ENCODE data around the gene HTR4. TPM values are rescaled to one million over a fixed set of nuclear protein-coding genes. Genes with fewer than 3 reads are reported as not detected.

HTR4 gene
- total and polyA plus RNA-seq, 2 of the 4 experiments (the other 2 are of a cell fraction) = not detected

GRCh38 chr5:148573374-148573773 lies 81.0 kb downstream of the HTR4 start:
- no peak overlapping the region for H3K4me3 ChIP-seq (ENCODE audit: insufficient read depth, low read depth, low read length)
- POLR2A ChIA-PET (ENCODE audit: unreplicated experiment) = no interaction called here
- no CpG with 5 or more reads among the region's 1 CpG for WGBS, 2 experiments (ENCODE audit: extremely low coverage in 2 of 2, insufficient read length in 1 of 2)
- no peaks in the 10 kb centered on the region for H3K9me3 ChIP-seq (ENCODE audit: control insufficient read depth, insufficient read depth, low read length)
- H2AK5ac ChIP-seq (ENCODE audit: low read depth, low read length) = no peak overlapping the region
- in situ Hi-C loops (cut with MboI; ENCODE audit: low sequenced_read_pairs) (no loop called here), intact Hi-C loops (cut with micrococcal nuclease) (loop anchor here (5.0 kb wide), 1 partner anchor 51 kb away; no protein-coding TSS in a partner anchor), dilution Hi-C loops (cut with HindIII; ENCODE audit: low sequenced_read_pairs, unreplicated experiment) (no loop called here)
- TF ChIP-seq ELK1 (IDR thresholded peaks at IDR 0.05; ENCODE audit: borderline replicate concordance, low read depth, low read length) = no peak
- no peak for TF ChIP-seq FOS (IDR thresholded peaks at IDR 0.05; ENCODE audit: low read depth, low read length)
- no peak for TF ChIP-seq USF2 (IDR thresholded peaks at IDR 0.05; ENCODE audit: low read depth, low read length)
- no peak for TF ChIP-seq CHD1 (IDR thresholded peaks at IDR 0.05; ENCODE audit: low read depth, low read length)
- no peak for TF ChIP-seq NFE2L2 (IDR thresholded peaks at IDR 0.05; ENCODE audit: low read depth, low read length)
- no peak for TF ChIP-seq MAZ (IDR thresholded peaks at IDR 0.05; ENCODE audit: borderline replicate concordance, low read depth, low read length)
- no peak for TF ChIP-seq MAFK (IDR thresholded peaks at IDR 0.05; ENCODE audit: low read depth, low read length)
- TF ChIP-seq, protein P1, sequence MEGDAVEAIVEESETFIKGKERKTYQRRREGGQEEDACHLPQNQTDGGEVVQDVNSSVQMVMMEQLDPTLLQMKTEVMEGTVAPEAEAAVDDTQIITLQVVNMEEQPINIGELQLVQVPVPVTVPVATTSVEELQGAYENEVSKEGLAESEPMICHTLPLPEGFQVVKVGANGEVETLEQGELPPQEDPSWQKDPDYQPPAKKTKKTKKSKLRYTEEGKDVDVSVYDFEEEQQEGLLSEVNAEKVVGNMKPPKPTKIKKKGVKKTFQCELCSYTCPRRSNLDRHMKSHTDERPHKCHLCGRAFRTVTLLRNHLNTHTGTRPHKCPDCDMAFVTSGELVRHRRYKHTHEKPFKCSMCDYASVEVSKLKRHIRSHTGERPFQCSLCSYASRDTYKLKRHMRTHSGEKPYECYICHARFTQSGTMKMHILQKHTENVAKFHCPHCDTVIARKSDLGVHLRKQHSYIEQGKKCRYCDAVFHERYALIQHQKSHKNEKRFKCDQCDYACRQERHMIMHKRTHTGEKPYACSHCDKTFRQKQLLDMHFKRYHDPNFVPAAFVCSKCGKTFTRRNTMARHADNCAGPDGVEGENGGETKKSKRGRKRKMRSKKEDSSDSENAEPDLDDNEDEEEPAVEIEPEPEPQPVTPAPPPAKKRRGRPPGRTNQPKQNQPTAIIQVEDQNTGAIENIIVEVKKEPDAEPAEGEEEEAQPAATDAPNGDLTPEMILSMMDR (conservative IDR thresholded peaks at IDR 0.05; ENCODE audit: low read depth, low read length) = no peak
- TF ChIP-seq RCOR1 (IDR thresholded peaks at IDR 0.05; ENCODE audit: insufficient replicate concordance, low read length) = no peak
- TF ChIP-seq RFX5 (IDR thresholded peaks at IDR 0.05; ENCODE audit: low read depth, low read length) = no peak
- no peak for TF ChIP-seq RAD21 (IDR thresholded peaks at IDR 0.05; ENCODE audit: low read length)
- no peak for TF ChIP-seq MXI1 (IDR thresholded peaks at IDR 0.05; ENCODE audit: borderline replicate concordance, low read depth, low read length)
- no peak for TF ChIP-seq POLR2A (IDR thresholded peaks at IDR 0.05; ENCODE audit: low read depth, low read length)
- TF ChIP-seq SMC3 (IDR thresholded peaks at IDR 0.05; ENCODE audit: low read depth, low read length) = no peak
- TF ChIP-seq BHLHE40 (IDR thresholded peaks at IDR 0.05; ENCODE audit: low read depth, low read length) = no peak
- no peak for TF ChIP-seq CEBPB (IDR thresholded peaks at IDR 0.05; ENCODE audit: low read depth, low read length)
- BruUV-seq (replicated peaks) = no TSS peak
- ATAC-seq (ENCODE audit: low read depth) (no peak), DNase-seq (no peak)
- H2BK20ac ChIP-seq (ENCODE audit: low read depth, low read length) = no peak overlapping the region
- H3K27me3 ChIP-seq (ENCODE audit: control insufficient read depth, insufficient read depth, low read length) = no peaks in the 10 kb centered on the region
- no peak overlapping the region for H2AK9ac ChIP-seq (replicated peaks; ENCODE audit: low read depth, low read length, poor library complexity)
- no peak overlapping the region for H2BK5ac ChIP-seq (ENCODE audit: low read depth, low read length, poor library complexity, severe bottlenecking)
- no peaks in the 10 kb centered on the region for H3K9me1 ChIP-seq (ENCODE audit: insufficient read depth, low read length)
- no peak overlapping the region for H2BK120ac ChIP-seq (ENCODE audit: low read depth, low read length)
- CTCF ChIA-PET = no interaction called here
- H4K20me1 ChIP-seq (ENCODE audit: insufficient read depth, low read length) = no peaks in the 10 kb centered on the region
- H3K79me1 ChIP-seq (ENCODE audit: low read depth in 1 of 2, low read length in 2 of 2) = no peaks in the 10 kb centered on the region
- H3K9ac ChIP-seq (ENCODE audit: low read depth, low read length) = no peak overlapping the region
- H3K4ac ChIP-seq (ENCODE audit: low read depth, low read length) = no peak overlapping the region
- no peak overlapping the region for H4K91ac ChIP-seq (ENCODE audit: insufficient read depth, low read depth, low read length)
- H2BK15ac ChIP-seq (ENCODE audit: low read depth, low read length) = no peak overlapping the region
- no peaks in the 10 kb centered on the region for H3K36me3 ChIP-seq (ENCODE audit: control insufficient read depth, insufficient read depth, low read length)
- H3K18ac ChIP-seq (ENCODE audit: low read depth, low read length) = no peak overlapping the region
- H3K56ac ChIP-seq (ENCODE audit: extremely low read depth, insufficient read depth, low read length) = no peak overlapping the region
- H3K4me1 ChIP-seq (ENCODE audit: control insufficient read depth, insufficient read depth, low read length) = no peaks in the 10 kb centered on the region
- no peak overlapping the region for H4K8ac ChIP-seq (ENCODE audit: low read depth in 2 of 2, low read length in 2 of 2)
- no peak overlapping the region for H3K27ac ChIP-seq (ENCODE audit: insufficient read depth, low read length)
- H3K23ac ChIP-seq (ENCODE audit: low read depth, low read length) = no peak overlapping the region
- H2AFZ ChIP-seq (replicated peaks; ENCODE audit: low read length, poor library complexity) = no peak overlapping the region
- H3K14ac ChIP-seq (replicated peaks; ENCODE audit: low read depth, low read length) = no peak overlapping the region
- no peak overlapping the region for H4K5ac ChIP-seq (ENCODE audit: low read depth, low read length)
- H3K4me2 ChIP-seq (ENCODE audit: low read depth, low read length) = no peak overlapping the region

Data from IMR-90 (cell line).